Stromal cell of bone marrow (primary cell): ENCODE results near the gene ARPC5.

Experiments
- DNase-seq: peaks from one replicate; pipeline ENCODE4 v3.0.0-alpha.2; 2012; ENCODE audit warnings: low read depth

ARPC5 gene

DNA sequence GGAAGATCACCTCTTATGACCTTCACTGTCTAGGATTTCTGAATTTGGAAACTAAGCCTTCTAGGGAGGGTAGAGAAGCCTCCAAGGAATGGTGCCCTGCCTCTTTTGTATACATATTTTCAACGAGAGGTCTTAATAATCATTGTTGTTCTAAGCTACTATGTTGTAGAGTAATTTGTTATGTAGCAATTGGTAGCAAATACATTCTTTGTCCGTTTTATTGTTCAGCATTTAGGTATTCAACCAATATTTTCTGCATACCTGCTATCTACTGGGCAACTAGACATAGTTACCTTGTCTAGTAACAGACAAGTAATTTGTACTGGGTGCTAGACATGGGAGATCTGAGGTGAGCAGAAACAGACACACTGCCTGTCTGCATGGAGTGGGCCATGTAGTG is 24.6 kb downstream of the ARPC5 start:
- no peak for DNase-seq

DNA sequence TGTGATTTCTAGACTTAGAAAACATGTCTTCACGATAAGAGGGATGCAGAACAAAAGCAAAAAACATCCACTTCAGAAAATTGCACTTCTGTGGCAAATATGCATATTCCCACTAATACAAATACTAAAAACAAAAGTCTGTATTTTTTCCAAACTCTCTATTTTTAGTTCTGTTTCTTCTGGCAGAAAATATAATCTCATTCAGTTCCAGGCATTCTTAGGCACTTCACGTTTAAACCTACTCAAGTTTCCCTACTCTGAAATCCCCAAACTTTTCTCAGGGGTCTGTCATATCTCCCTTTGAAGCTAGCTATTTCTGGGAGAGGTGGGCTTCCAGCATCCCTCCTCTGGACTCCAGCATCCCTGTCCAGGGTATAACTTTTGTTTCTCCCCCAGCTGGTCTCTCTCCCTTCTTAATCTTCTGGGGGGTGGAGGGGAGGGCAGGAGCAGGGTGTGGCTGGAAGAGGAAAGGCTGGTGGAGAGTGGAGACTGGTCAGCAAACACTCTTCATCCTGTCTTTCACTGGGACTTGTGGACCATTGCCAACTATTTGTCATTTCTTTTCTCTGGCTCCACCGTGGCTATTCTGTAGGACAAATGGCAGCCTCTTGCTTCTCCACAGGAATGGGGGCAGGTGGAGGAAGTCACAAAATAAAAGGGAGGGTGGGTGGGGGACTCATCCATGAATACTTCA is 25.7 kb downstream of the ARPC5 start:
- no peak for DNase-seq

DNA sequence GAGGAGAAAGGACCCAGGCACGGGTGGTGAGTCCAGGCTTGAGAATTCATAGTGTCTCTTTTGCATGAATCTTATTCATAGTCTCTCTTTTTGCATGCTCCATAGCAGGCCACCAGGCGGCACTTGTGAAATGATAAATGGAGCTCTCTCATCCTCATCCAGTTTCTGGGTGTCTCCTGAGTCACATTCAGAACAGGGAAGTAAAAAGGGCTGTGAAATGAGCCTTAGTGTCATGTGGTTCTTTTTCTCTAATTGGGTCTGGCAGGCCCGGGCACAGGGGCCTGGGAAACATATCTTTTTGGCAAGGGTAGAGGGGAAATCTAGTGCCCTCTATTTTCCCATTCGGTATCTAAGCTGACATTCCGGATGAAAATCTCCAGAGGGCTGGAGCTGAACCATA is 26.3 kb downstream of the ARPC5 start:
- DNase-seq, result peak; percentile 85

DNA sequence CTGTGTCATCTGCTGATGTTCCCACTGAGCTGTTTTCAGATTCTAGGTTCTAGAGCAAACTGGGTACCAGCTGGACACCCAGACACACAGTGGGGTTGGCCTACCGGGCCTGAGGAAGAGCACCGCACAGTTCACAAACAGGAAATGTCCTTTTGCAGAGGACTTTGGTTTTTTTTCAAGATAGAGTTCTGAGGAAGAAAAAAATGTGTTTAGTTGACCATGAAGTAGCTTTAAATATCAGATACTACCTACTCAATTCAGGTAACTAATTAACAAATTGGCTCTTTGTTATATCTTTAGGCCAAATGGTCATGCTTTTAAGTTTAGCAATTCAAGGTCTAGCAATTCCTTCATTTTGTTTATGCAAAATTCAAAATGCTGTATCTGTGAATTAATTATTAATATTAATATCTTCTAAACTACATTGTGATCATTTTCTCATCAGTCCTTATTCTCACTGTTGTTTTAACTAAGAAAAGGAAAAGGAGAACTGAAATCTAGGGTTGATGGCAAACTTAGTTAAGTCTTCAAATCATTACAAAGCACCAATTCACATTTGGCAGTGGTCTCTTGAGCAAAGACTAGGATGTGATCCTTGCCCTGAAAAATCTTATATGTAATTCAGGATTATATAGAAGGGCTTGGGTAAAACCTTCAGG is 28.1 kb downstream of the ARPC5 start:
- DNase-seq, result no peak

DNA sequence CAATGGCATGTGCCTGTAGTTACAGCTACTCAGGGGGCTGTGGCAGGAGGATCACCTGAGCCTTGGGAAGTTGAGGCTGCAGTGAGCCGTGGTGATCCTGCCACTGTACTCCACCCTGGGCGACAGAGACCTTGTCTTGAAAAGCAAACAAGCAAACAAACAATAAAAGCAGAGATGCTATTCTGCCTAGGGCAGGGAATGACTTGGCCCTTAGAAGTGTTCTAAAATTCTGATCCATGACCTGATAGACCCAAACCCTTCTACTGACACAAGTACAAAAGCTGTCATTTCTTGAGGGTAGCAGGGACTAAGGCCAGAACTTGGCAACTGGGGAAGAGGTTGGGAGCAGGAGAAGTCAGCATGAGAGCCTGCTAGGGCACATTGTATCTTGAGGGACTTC is 29.7 kb downstream of the ARPC5 start:
- DNase-seq, result no peak

DNA sequence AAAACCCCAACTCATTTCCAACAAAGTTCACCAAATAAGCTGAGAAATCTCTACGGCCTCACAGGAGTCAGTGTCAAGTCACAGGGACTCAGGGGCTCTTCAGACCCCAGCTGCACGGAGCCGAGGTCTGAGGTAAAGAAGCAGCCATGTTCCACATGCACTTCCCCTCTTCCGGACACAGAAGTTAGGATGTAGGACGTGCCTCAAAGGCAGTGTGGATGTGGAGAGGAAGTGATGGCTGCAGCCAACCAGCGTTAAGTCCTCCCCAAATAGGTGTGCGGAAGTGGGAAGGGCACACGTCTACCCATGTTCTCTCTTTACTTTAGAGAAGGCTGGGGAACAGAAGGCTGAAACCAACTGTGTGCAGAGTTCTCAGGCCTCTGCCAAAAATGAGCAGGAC is 30.8 kb downstream of the ARPC5 start:
- no peak for DNase-seq

DNA sequence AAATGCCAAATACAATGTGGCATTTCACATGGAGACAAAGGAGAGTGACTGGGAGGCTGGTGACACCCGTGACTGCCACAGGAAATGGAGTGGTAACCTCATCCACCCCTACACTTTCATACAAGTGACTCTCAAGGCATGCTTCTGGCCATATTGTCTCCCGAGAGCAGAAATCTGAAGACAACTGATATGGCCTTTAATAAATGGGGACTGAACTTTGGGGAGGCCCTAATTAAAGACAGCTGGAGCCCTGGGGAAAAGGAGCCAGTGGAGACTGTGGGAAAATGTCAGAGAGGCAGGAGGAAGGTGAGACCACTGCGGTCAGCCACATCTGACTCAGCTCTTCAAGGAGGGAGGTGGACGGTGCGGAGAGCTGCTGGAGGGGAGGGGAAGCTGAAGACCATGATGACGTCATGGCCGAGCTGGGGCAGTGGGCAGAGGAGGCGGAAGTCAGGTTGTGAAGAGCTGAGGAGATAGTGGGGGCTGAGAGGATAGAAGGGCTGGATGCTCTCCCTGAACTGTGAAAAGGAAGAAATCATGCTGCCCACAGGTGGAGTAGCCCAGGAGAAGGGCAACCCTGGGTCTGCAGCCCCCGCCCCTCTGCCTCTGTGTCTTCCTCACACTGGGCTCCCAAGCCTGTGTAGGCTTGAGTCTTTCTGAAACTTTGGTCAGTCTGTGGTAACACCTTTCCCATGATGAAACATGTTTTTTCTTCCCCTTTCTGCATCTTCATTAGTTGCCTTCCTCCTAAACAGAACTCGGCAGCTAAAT is 31.4 kb downstream of the ARPC5 start:
- DNase-seq, result no peak

DNA sequence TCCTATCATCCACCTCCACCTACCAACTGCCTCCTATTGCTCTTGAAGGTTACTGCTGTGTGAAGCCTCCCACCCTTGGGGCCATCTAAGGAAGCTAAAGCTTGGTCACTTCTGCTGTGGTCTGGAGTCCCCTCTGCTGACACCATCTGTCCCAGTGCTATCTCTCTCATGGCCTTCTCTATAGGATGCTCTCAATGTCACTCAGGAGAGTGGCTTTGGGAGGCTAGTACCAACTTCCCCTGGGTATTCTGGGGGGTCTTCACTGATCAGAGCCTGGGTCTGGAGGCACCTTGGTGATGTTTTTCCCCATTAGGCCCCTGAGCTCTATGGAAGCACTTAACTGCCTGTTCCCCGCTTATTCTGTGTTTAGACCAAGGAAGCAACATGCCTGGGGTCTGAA is 33.1 kb downstream of the ARPC5 start:
- no peak for DNase-seq

DNA sequence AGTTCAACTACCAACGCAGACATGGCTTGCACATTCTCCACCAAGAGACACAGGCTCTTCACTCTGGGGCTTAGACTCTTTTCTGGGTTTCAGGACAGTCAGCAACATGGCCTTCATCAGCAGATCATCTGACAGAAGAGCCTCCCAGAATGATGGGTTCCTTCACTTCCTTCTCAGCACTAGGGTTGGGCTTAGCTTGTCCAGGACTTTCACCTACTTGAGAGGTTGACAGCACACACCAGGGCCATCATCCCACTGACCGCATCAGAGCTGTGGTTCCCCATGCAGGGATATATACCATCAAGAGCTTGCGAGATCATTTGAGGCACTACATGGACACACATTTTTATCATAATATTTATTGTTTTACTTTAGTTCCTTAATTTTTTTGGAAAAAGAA is 34.9 kb downstream of the ARPC5 start:
- no peak for DNase-seq

DNA sequence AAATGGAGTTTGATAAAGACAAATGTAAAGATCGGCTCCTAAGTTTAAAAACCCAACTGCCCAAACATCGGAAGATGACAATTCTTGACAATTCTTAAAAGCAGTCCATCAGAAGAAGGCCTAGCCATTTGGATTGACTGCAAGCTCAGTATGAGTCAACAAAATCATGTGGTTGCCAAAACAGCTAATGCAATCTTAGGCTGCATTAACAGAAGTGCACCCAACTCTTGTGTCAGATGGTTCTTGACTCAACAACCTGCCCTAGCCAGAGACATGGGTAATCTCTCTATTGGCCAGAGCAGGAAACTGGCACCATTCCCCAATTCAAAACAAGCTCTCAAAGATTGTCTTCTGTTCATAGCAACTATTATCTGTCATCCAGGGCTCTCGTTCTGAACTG is 35.4 kb downstream of the ARPC5 start:
- peak; percentile 98 for DNase-seq

DNA sequence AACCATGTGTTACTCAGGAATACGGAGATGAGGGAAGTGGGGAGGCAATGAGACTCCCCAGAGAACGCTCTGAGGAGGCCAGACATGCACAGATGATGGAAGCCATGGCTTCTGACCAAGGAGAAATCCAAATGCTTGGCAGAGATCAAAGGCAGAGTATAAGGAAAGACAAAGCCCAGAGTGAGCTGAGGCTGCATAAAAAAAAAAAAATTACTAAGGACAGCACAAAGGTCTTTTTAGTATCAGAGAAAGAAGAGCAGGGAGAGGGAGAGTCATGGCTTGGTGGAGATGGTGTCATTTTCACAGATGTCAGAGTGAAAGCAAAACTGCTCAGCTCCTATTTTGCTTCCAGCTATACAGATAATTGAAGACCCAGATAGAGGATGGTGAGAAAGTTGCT is 37.2 kb downstream of the ARPC5 start:
- DNase-seq, result no peak

DNA sequence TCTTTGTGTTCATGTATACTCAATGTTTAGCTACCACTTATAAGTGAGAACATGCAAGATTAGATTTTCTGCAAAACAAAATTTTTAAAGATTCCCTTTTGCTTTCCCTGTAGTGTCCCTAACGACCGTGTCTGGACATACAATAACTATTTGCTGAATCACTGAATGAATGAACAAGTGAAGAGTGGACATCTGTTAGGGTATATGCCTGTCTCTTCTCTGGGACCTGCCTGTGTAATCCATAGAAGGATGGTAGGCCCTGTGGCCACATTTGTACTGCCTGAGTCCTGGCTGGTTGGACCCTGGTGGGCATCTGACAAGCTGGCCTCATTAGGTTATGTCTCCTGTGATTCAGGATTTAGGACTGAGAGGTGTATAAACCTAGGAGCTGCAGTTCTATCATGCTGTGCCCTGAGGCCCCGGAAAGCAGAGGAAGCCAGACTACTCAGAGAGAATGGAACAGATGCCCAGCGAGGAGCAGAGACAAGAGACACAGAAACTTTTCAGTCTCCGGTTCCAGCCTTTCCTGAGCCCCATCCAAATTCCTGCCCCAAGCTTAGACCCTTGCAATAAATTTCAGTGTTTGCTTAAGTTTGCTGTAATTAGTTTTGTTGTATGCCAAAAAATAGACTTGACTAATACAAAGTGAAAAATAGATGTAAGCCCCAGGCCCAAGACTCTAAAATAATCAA is 37.8 kb downstream of the ARPC5 start:
- no peak for DNase-seq

DNA sequence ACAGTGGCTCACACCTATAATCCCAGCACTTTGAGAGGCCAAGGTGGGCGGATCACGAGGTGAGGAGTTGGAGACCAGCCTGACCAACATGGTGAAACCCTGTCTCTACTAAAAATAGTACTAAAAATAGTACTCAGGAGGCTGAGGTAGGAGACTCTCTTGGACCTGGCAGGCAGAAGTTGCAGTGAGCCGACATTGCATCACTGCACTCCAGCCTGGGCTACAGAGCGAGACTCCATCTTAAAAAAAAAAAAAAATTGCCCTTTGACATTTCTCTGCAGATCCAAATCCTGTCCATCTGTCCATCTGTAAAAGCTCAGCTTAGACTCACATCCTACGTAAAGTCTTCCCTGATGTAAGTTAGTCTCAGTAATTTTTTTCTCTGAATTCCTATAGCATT is 39.1 kb downstream of the ARPC5 start:
- no peak for DNase-seq

DNA sequence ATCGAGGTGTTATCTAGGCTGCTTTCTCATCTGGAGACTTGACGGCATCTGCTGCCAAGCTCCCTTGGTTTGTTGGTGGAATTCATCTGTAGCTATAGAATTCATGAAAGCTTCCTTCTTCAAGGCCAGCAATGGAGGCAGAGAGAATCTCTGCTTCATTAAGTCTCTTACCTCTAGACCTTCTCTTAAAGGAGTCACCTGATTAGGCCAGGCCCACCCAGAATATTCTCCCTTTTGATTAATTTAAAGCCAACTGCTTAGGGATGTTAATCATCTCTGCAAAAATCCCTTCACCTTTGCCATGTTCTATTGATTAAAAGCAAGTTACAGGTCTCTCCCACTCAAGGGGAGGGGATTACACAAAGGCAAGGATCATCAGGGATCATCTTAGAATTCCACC is 40.0 kb downstream of the ARPC5 start:
- DNase-seq, result no peak

DNA sequence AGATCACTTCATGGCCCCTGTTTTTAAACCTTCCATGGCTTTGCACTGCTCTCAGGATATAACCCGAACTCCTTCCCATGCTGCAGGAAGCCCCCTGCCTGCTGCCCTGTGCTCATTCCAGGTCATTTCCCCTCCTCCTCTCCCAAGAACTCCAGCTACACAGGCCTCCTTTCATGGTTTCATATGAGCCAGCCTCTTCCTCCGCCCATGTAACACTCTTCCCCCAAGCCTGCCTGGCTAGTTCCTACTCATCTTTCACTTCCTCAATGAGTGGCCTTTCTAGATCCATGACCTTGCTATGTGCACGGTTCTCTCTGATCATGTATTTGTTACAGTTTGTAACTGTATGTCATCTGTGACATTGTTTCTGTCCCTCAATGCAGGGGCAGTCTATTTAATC is 42.2 kb downstream of the ARPC5 start:
- no peak for DNase-seq

DNA sequence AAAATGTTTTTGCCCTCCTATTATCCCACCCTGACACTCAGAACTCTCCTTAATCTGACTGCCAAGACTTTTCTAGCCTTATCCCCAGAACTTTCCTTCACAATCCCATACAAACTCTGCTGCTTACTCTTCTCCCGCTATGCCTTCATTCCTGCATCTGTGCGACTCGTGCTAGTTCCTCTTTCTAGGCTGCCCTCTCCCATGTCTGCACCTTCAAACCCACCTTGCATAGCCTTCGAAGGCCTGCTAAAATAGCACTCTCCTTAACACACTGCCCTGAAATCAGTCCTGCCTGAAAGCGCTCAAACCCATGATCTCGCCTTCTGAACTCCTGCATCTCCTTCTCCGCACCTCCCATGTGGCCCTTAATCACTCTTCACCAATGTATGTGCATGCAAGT is 42.9 kb downstream of the ARPC5 start:
- no peak for DNase-seq

DNA sequence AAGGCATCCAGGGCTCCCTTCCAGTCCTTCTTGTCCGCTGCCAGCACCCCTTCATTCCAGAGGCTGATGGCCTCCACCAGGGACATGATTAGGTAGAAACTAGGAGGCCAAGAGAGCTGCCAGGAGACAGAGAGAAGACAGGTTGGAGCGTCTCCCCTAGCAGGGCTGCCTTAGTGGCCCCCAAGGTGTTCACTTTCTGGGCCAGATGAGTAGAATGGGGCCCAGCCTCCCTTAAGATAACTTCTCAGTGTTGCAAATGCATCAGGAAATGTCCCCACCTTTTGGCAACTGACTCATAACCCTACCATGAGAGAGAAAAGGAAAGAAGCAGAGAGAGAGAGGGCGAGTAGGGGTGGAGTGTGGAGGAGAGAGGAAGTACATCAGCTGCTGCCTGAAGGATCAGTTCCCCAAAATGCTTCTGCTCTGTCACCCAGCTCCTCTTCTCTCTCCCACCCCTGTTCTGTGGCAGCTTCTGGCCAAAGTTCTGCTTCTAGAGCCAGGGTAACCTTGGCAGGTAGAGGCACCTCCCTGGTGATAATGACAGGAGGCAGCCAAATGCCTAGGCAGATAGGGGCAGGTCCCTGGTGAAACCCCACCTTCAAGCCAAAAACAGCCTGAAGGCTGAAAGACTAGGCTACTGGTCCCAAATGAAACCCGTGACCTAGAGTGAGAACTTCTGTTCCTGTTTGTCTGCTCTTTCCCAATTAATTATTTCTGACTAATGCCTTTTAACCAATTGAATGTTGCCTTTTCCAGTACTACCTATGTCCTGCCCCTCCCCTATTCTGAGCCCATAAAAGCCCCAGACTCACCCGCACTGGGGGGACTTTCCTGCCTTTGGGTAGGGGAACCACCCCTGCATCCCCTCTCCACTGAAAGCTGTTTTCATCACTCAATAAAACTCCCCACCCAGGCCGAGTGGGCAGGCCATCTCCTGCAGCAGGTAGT is 45.1 kb downstream of the ARPC5 start, which contains the start of gene NCF2:
Gene NCF2 (minus strand): TSS at position 216 of the 948 bp plus-strand sequence. CDS start 130 bp downstream, at position 86.
- no peak for DNase-seq

DNA sequence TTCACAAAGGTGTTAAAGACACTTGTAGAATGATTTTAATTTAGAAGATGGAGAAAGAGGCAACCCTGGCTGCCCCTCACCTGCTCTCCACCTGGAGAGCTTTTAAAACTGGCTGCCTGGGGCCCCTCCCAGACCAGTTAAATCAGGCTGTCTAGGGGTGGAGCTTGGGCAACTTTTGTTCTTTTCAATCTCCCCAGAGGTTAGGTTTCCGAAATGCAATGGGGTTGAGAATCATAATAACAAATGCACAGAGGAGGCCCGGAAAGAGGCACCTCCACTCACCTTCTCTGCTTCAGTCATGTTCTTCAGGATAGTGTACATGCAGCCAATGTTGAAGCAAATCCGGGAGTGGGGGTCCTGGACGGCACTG is 45.7 kb downstream of the ARPC5 start:
- no peak for DNase-seq

DNA sequence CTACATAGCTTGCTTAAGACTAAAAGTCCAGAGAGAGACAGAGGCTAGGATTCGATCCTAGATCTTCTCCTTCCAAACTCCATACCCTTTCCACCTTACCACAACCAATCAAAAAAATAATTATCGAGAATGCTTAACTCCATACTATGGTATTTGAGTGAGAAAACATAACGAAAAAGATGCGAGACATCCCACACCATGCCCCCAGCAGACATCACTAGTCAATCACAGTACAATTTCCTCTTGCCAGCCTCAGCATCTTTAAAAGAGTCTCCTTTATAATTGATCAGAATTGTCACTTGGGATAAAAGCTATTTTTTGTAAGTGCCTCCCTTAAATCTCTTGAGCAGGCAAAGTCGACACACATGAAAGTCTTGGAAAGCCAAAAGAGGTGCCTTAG is 46.2 kb downstream of the ARPC5 start:
- no peak for DNase-seq

DNA sequence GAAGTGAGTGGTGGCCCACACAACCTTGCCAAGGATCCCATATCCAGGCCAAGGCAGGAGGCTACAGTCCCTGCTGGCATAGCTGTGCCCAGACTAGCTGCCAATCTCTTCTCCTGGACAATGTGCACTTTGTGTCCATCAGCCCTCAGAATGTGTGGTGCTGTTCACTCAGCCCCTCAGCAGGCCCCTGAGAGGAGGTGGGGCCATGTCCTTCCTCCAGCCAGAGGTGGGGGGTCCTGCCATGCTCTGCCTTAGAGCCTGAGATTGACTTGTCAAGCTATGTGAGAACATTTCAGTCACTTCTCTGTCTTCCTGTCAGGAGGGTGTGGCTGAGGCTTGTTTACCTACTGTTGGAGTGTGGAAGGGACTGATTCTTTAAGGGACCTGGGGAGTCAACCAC is 46.8 kb downstream of the ARPC5 start:
- DNase-seq, result no peak

DNA sequence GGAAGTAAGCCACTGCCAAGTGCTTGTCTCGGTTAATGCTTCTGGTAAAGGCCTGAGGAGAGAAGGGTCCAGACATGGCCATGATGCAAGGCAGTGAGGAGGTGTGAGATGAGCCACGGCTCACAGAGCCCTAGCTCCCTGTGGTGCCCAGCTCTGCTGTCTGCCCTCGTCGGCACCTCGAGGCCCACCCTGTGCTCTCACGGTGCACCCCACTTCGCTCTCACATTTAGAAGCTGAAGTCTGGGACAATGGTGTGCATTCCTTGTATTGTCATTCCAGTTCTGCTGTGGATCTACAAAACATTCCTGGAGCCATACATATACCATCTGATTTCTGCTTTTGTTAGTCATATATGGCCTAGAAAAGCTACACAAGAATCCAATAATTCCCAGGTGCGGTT is 48.7 kb downstream of the ARPC5 start:
- no peak for DNase-seq

DNA sequence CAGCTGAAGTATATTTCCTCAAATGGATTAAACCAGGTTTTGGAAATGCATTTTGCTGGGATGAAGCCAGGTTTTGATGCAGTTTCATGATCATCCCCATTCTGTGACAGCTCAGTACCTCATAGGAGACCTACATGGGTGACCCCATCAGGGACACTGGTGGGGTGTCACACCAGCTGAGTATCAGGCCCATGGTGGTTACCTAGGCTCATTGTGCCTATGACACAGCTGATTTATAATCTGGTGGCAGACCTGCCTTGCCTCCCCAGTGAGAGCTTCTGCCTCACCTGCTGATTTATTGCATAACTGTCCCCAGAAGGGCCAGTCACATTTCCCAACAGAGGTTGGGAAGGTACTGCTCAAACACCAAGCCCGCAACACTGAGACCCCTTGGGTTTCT is 49.1 kb downstream of the ARPC5 start:
- no peak for DNase-seq
